Fibroblast of the aortic adventitia (primary cell): ENCODE results near the gene DYNC1H1. TPM values are rescaled to one million over a fixed set of nuclear protein-coding genes. Genes with fewer than 3 reads are reported as not detected.

ENCODE experiments used
- DNase-seq: peaks from one replicate; pipeline ENCODE4 v3.0.0-alpha.2; 2010; ENCODE audit warnings: low read depth
- H3K4me3 ChIP-seq: 2 replicates; pipeline ENCODE4 v1.5.1; 2011; ENCODE audit warnings: low read depth, mild to moderate bottlenecking, control low read depth, low read length, moderate library complexity
- total RNA-seq: library from RNA; depleted of rRNA; stranded (reverse); fragments of >200 nt; gene quantifications from 2 replicates; pipeline ENCODE4 v1.2.3, GENCODE V29; 2012; ENCODE audit warnings: low replicate concordance
- TF ChIP-seq, protein P1 (sequence below): IDR thresholded peaks from 2 replicates; pipeline ENCODE4 v1.5.1; 2011; ENCODE audit warnings: mild to moderate bottlenecking, low read length, control low read depth, inconsistent platforms; ENCODE audit not compliant: insufficient read depth

The DYNC1H1 gene
- total RNA-seq, 1 donor, result 376 TPM

DNA sequence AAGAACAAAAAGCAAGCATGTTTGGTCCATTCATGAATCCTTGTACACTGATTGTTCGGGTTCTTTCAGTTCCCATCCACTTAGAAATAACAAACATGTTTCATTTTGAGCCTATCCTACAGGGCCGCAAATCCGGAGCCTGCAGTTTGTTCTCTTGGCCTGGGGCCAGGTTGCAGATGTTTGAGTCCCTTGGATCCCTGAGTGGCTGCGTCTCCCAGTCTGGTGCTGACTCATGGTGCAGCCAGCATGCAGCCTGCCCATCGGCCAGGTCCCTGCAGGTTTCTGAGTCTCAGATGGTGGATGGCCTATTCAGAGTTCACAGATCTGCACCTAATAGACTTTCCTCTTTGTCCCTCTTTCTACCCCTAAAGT lies 1.9 kb upstream of the DYNC1H1 start:
- H3K4me3 ChIP-seq, result no peak overlapping the region
- TF ChIP-seq, protein P1, sequence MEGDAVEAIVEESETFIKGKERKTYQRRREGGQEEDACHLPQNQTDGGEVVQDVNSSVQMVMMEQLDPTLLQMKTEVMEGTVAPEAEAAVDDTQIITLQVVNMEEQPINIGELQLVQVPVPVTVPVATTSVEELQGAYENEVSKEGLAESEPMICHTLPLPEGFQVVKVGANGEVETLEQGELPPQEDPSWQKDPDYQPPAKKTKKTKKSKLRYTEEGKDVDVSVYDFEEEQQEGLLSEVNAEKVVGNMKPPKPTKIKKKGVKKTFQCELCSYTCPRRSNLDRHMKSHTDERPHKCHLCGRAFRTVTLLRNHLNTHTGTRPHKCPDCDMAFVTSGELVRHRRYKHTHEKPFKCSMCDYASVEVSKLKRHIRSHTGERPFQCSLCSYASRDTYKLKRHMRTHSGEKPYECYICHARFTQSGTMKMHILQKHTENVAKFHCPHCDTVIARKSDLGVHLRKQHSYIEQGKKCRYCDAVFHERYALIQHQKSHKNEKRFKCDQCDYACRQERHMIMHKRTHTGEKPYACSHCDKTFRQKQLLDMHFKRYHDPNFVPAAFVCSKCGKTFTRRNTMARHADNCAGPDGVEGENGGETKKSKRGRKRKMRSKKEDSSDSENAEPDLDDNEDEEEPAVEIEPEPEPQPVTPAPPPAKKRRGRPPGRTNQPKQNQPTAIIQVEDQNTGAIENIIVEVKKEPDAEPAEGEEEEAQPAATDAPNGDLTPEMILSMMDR, result no peak
- peak; percentile 85 for DNase-seq

DNA sequence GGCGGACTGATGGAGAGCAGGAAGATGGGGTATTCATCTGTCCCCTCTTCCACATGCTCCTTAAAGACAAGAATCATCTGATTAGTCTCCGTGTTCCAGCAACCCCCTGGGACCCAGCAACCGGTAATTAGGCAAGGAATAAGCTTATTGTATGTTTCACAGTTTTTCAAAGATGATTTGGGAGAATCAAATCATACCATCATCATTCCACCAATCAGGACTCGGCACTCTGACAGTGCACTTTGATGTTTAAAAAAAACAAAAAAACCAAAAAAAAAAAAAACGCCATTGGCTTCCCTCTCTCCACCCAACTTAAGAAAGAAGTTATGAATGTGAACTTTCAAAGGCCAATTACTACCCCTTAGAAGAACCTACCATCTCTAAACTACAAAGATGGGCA lies 1.3 kb upstream of the DYNC1H1 start:
- no peak for DNase-seq
- no peak overlapping the region for H3K4me3 ChIP-seq
- TF ChIP-seq, protein P1, result no peak

DNA sequence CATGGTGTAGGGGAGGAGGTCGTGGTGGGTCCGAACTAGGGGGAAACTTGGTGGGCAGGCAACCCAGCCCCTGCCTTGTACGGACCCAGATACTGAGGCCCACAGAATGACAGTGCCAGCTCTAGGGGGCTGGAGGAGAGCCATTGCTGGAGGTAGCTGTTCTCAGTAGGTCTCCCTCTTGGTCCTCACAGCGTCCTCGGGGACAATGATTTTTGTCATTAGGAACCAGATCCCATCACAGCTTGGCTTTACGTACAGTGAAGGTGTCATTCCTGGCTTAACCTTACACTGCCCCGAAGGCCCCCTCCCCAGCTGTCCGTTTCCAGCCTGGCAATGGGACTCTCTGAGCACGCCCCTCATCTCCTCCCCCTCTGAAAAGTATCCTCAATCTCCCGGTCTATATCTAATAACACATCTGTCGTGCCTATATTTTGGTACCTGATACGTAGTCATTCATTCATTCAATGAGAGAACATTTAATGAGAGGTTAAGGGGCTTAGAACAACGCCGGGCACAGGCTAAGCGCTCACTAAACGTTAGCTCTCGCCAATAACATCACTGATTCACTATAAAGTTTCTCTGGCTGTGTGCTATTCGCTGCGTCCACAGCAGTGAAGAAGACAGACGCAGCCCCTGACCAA lies 597 bp upstream of the DYNC1H1 start:
- TF ChIP-seq, protein P1, result no peak
- DNase-seq, result no peak
- H3K4me3 ChIP-seq, result peak overlapping the region; percentile 41

DNA sequence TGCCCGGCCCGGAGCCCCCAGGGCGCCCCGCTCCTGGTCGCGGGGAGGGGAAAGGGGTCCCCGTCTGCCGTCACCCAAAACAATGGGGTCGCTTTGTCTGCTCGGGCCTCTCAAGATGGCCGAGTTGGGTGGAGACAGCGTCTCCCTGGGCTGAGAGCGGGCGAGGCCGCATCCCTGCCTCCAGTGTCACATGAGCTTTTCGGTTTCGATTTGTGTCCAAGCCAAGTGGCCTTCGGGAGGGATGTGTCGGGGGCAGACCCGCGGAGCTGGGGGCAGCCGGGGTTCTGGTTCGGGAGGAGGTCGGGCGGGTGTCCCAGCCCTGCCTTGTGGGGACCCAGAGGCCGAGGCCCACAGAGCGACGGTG lies 790 bp downstream of the DYNC1H1 start:
- peak; percentile 53 for DNase-seq
- TF ChIP-seq, protein P1, result no peak
- H3K4me3 ChIP-seq, result peak overlapping the region; percentile 92

DNA sequence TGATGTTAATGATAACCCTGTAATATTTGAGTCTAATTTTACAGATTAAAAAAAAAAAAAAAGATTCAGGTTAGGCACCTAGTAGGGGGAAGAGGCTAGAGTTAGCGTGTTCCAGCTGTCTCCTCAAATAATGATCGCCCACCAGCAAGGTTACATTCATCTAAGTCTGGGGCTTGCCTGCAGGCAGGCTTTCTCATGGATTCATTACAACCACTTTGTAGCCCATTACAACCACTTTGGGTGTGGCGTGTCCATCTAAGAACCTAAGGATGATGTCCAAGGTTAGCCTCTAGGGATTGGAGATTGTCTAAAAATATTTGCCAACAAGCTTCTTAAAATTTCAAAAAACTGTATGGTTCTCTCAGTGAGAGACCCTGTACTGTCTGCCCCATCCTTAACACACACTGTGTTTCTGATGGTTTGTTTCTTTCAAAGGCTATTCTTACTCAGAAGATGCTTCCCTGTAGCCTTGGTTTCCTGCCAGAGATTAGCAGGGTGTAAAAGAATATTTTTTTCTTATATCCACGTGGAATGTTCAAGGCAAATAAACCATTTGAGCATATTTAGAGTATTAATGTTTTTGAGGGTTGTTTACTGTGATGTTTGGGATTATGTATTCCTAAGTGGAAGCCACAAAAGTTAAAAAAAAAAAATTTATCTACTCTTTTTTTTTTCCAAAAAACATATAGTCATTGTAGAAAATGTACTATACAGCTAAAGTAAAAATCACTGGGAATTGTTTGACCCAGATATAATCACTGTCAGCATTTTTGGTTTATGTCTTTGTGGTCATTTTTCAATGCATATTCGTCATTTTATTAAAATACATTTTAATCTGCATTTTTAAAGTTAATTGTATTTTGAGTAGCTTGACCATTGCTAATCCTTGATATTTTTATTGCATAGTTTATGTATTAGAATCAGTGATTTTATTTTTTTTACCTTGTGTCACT lies 1.7 kb downstream of the DYNC1H1 start:
- peak; percentile 46 for DNase-seq
- TF ChIP-seq, protein P1, result no peak

DNA sequence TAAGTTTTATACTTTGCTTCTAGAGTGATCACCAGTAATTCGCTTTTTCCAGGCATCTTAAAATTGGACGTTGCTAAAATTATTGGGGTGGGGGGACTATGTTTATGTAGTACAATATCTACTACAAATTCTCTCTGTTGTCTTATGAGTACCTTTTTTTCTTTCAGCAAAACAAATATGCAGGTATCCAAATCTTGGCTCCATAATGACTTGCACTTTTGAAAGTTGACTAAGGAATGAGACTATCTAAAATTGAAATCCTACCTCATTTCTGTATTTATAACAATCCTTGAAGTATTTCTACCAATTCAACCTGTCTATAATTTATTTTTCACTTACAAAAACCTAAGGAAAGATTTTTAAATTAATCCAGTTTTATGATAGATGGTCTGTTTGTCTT lies 2.4 kb downstream of the DYNC1H1 start:
- TF ChIP-seq, protein P1, result no peak
- no peak for DNase-seq
- peak overlapping the region; percentile 92 for H3K4me3 ChIP-seq

More for the DNA sequence above, 1.7 kb downstream of the DYNC1H1 start:
- H3K4me3 ChIP-seq, result peak overlapping the region; percentile 92
